ENCODE results near the gene HK2.
"Not testable (repeated sequence)": the region's sequence is repeated elsewhere in the genome, so short reads cannot be mapped to it uniquely, and the experiment has no call there.

Gene HK2

GRCh38 chr2:74833418-74834233 lies at the start of gene HK2:
TSS of gene HK2 (plus strand) at chr2:74834127. CDS start at chr2:74834581, 454 bp downstream.
- DNase-seq (ENCODE audit: low read depth in 2 of 2, low spot score in 1 of 2): peak; percentile 29 to 54

- no peak for DNase-seq (ENCODE audit: low read depth in 2 of 2, low spot score in 1 of 2)
Observed at GRCh38 chr2:74789271-74789670, 44.7 kb upstream of the HK2 start.

- no peak for DNase-seq (ENCODE audit: low read depth in 2 of 2, low spot score in 1 of 2)
Observed at GRCh38 chr2:74792282-74792681, 41.6 kb upstream of the HK2 start.

- DNase-seq (ENCODE audit: low read depth in 2 of 2, low spot score in 1 of 2): not testable (repeated sequence)
Observed at GRCh38 chr2:74794878-74795277, 39.0 kb upstream of the HK2 start.

GRCh38 chr2:74806355-74806839 lies 27.5 kb upstream of the HK2 start:
- no peak for DNase-seq (ENCODE audit: low read depth in 2 of 2, low spot score in 1 of 2)

GRCh38 chr2:74806920-74807319 lies 27.0 kb upstream of the HK2 start:
- DNase-seq (ENCODE audit: low read depth in 2 of 2, low spot score in 1 of 2): no peak

GRCh38 chr2:74812787-74813590 lies 20.9 kb upstream of the HK2 start:
- DNase-seq (ENCODE audit: low read depth in 2 of 2, low spot score in 1 of 2): no peak

GRCh38 chr2:74814102-74814501 lies 19.8 kb upstream of the HK2 start:
- DNase-seq (ENCODE audit: low read depth in 2 of 2, low spot score in 1 of 2): no peak

GRCh38 chr2:74815941-74816340 lies 18.0 kb upstream of the HK2 start:
- no peak for DNase-seq (ENCODE audit: low read depth in 2 of 2, low spot score in 1 of 2)

GRCh38 chr2:74816540-74817303 lies 17.2 kb upstream of the HK2 start:
- DNase-seq (ENCODE audit: low read depth in 2 of 2, low spot score in 1 of 2): no peak

- DNase-seq (ENCODE audit: low read depth in 2 of 2, low spot score in 1 of 2): no peak
Observed at GRCh38 chr2:74817304-74817675, 16.6 kb upstream of the HK2 start.

GRCh38 chr2:74819702-74820101 lies 14.2 kb upstream of the HK2 start:
- DNase-seq (ENCODE audit: low read depth in 2 of 2, low spot score in 1 of 2): no peak

GRCh38 chr2:74821177-74822126 lies 12.5 kb upstream of the HK2 start:
- DNase-seq (ENCODE audit: low read depth in 2 of 2, low spot score in 1 of 2): no peak

- no peak for DNase-seq (ENCODE audit: low read depth in 2 of 2, low spot score in 1 of 2)
Observed at GRCh38 chr2:74822771-74823566, 11.0 kb upstream of the HK2 start.

- DNase-seq (ENCODE audit: low read depth in 2 of 2, low spot score in 1 of 2): no peak
Observed at GRCh38 chr2:74824679-74825078, 9.2 kb upstream of the HK2 start.

GRCh38 chr2:74828543-74828942 lies 5.4 kb upstream of the HK2 start:
- no peak for DNase-seq (ENCODE audit: low read depth in 2 of 2, low spot score in 1 of 2)

- DNase-seq (ENCODE audit: low read depth in 2 of 2, low spot score in 1 of 2): no peak
Observed at GRCh38 chr2:74831693-74832530, 2.0 kb upstream of the HK2 start.

- DNase-seq (ENCODE audit: low read depth in 2 of 2, low spot score in 1 of 2): not testable (repeated sequence)
Observed at GRCh38 chr2:74834234-74834791, 386 bp downstream of the HK2 start.
